NCI-H2029 (cell line): ENCODE measurements around the gene HIKESHI.
A peak's percentile ranks its signal among the peaks of the same experiment; 100 is the strongest.

Source experiments
- DNase-seq: peaks from one replicate; lab custom pipeline; 2025; lab: John Stamatoyannopoulos, UW

The HIKESHI gene

DNA sequence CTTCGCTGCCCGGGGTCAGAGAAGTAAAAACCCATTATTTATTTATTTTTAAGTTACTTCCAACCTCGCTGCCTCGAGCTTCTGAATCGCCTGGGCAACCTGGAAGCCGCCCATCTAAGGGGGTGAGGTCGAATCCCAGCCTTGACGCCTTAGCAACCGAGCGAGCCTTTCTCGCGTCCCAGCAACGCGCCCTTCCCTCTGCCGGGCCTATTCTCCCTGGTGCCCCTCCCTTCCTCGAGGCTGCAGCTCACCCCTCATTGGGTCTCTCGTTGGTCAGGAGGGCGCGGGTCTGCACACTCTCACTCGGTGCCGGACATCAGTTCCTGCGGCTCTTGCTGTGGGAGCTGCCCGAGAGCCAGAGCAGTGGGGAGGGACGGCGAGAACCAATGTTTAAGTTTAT is 72.5 kb downstream of the HIKESHI start, which contains the start of gene CCDC81:
TSS of gene CCDC81 (plus strand) at position 302 of the 400 bp plus-strand sequence. CDS start 277 bp downstream, outside the sequence.
- DNase-seq = no peak

DNA sequence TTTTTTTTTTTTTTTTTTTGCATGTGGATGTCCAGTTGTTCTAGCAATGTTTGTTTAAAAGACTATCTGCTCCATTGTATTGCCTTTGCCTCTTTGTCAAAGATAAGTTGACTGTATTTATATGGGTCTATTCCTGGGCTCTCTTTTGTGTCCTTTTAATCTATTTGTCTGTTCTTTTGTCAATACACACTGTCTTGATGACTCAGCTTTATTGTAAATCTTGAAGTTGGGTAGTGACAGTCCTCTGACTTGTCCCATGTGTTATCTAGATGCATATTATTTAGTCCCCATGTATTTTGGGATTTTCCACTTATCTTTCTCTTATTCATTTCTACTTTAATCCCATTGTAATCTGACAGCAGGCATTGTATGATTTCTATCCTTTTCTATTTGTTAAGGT is 75.9 kb downstream of the HIKESHI start:
- no peak for DNase-seq

DNA sequence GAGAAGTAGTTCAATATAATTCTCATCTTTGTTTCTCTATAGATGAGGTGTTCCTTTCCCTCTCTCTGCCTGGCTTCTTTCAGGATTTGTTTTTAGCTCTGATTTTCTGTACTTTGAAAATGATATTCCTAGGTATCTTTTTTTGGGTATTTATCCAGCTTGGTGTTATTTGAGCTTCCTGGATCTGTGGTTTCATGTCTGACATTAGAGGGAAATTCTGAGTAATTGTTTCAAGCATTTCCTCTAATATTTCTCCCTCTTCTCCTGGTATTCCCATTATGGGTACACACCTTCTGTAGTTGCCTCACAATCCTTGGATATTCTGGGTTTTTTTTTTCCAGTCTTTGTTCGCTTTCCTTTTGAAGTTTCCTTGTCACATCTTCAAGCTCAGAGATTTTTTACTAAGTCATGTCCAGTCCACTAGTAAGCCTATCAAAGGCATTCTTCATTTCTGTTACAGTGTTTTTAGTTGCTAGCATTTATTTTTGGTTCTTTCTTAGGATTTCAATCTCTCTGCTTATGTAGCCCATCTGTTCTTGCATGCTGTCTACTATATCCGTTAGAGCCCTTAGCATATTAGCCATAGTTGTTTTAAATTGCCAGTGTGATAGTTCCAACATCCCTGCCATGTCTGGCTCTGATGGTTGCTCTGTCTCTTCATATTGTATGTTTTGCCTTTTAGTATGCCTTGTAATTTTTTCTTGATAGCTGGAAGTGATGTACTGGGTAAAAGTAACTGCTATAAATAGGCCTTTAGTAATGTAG is 78.4 kb downstream of the HIKESHI start:
- no peak for DNase-seq

DNA sequence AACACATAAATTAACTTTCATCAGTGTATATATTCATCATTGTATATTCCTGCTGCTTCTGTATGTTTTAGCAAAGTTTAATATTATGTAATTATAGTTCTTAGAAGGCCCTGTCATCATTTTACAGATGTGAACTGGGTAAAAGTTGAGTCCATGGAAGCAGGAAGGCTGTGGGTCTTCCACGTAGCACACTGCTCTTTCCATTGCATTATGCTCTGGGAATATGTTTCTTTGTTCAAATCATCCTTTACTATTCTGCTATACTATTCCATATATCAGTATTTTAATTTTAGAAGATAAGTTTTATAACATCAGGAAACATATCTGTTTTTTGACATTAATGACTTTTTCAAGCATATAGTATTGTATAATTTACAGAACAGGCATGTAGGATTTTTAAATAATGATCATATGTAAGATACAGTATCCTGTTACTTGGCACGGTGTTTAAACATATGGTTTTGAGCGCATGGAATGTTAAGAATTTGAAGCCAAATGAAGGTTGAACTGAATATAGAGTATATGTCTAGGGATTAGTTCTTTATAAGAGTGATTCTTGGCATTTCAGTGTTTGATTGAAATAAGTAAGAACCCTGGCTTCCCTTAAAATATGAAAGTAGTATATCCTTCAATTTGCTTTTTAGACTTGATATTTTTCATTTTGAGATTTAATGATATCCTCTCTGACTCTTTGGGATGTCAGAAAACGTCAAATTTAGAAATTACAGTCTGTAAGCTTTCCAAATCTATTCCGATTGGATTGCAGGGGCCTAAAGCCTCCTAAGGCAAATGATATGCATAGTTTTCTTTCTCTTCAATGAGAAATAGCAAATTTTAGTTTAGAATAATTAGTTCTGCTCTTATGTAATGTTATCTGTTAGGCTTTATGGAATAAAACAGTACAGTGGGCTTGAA is 81.3 kb downstream of the HIKESHI start:
- no peak for DNase-seq

DNA sequence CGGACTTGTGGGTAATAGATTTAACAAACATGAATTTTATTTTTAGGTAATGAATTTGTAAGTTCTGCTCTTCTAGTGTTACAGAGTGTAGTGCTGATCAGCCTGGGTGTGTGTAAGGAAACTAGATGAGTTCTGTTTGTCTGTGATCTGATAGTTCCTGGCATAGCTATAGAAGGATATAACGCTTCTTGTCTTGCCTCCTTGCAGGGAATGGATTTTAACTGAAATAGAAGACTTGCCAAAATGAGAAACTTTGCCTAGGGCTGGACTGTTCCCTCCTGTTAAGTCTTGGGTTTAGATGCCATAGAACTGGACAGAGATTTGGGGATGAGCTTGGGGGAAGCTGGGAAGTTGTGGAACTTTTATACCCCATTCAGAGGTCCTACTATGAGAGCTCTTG is 84.2 kb downstream of the HIKESHI start:
- DNase-seq = no peak

DNA sequence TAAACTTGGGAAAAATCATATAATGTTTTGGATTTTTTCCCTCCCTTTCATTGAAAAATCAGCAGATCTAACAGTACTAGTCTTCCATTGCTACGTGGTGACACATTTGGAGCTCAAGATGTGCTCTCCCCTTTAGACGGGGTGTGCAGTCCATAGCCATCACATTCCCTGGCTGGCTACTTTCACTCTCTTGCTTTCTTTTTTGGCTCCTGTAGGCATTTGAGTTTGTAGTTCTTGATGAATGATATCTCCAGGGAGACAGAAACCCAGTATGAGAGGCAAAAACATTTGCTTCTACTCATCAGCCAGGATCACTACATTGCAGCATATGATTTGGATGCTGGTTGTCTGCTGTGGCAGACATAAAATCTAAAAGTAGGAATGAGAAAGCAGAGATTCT is 84.7 kb downstream of the HIKESHI start:
- DNase-seq = no peak

DNA sequence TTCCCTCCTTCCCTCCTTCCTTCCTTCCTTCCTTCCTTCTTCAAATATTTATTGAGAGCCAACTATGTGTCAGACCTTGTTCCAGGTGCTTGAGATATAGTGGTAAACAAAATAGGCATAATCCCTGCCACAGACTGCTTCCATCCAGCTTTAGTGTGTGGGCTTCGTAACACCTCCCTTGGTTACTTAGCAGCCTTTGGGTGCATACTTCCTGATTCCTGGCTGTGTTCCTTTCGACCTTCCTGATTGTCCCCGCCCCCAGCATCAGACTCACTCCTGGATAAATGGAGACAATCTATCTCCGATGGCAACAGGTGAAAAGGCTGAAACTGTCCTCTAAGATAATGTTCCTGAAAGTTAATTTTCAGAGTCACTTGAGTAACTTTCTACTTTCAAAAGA is 86.2 kb downstream of the HIKESHI start:
- DNase-seq = peak; percentile 5

DNA sequence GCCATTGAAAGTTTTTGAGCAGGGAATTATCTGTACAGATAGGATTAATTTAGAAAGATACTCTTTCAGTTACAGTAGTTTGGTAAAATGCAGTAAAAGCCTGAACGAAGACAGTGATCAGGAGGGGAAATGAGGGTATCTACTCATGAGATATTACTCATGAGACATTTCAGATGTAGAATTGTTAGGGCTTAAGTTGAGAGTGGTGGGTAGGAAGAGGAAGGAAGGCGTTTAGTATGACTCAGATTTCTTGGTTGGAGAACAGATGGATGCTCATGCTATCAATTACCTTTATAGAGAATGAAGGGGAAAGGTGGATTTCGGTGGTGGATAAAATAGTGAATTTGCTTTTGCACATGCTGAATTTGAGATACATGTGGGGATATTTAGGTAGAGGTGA is 88.4 kb downstream of the HIKESHI start:
- no peak for DNase-seq

DNA sequence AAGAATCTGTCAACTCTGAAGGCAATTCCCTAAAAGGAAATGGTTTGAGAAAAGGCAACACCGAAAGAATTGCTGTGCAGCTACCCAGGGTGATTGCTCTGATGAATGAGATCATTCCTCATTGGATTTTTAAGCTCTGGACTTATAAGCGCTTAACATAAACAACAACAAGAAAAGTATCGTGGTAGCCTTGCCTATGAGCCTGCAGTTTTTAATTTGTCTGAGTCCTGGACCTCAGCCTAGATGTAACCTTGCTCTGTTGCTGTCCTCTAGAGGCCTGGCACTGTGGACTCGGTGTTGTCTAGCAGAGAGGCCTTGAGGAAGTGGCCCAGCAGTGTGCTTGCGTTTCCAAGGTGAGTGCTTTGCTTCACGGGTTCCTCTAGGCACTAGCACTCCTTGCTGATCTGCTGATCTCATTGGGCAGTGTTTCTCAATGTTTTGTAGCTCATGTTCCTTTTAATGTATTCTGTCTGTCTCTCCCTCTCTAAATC is 93.1 kb downstream of the HIKESHI start:
- DNase-seq = no peak
